Fibroblast of the aortic adventitia (primary cell): ENCODE results near the gene STRBP. TPM values are rescaled to one million over a fixed set of nuclear protein-coding genes. Genes with fewer than 3 reads are reported as not detected.

Experiments used
- DNase-seq: peaks from one replicate; pipeline ENCODE4 v3.0.0-alpha.2; 2010; ENCODE audit warnings: low read depth
- H3K4me3 ChIP-seq: 2 replicates; pipeline ENCODE4 v1.5.1; 2011; ENCODE audit warnings: low read depth, mild to moderate bottlenecking, control low read depth, low read length, moderate library complexity
- total RNA-seq: library from RNA; depleted of rRNA; stranded (reverse); fragments of >200 nt; gene quantifications from 2 replicates; pipeline ENCODE4 v1.2.3, GENCODE V29; 2012; ENCODE audit warnings: low replicate concordance
- TF ChIP-seq, protein P1 (sequence below): IDR thresholded peaks from 2 replicates; pipeline ENCODE4 v1.5.1; 2011; ENCODE audit warnings: mild to moderate bottlenecking, low read length, control low read depth, inconsistent platforms; ENCODE audit not compliant: insufficient read depth

STRBP gene
- total RNA-seq, 1 donor, result 2.6 TPM

- H3K4me3 ChIP-seq, result no peak overlapping the region
- peak; percentile 4 for DNase-seq
- TF ChIP-seq, protein P1, sequence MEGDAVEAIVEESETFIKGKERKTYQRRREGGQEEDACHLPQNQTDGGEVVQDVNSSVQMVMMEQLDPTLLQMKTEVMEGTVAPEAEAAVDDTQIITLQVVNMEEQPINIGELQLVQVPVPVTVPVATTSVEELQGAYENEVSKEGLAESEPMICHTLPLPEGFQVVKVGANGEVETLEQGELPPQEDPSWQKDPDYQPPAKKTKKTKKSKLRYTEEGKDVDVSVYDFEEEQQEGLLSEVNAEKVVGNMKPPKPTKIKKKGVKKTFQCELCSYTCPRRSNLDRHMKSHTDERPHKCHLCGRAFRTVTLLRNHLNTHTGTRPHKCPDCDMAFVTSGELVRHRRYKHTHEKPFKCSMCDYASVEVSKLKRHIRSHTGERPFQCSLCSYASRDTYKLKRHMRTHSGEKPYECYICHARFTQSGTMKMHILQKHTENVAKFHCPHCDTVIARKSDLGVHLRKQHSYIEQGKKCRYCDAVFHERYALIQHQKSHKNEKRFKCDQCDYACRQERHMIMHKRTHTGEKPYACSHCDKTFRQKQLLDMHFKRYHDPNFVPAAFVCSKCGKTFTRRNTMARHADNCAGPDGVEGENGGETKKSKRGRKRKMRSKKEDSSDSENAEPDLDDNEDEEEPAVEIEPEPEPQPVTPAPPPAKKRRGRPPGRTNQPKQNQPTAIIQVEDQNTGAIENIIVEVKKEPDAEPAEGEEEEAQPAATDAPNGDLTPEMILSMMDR, result no peak
Measured at GRCh38 chr9:123150708-123151503, 117.5 kb downstream of the STRBP start.

DNA sequence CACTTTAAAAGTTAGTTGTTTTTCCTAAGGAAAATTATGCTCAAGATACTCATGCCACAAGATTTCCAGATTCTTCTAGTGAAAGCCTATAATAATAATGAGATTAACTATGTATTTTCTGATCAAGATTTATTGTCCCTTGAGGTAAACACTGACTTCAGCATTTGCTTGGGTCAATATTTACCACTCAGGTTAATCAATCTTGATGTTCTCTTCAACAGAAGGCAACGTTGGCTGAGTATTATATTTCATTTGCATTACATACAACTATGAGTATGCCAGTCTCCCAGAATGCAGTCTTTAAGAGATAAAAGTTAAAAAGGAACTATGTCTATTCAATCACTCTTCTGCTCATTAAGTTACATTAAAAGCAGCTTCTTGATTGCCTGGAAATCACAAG is 119.3 kb downstream of the STRBP start:
- DNase-seq, result no peak
- TF ChIP-seq, protein P1, result no peak

DNA sequence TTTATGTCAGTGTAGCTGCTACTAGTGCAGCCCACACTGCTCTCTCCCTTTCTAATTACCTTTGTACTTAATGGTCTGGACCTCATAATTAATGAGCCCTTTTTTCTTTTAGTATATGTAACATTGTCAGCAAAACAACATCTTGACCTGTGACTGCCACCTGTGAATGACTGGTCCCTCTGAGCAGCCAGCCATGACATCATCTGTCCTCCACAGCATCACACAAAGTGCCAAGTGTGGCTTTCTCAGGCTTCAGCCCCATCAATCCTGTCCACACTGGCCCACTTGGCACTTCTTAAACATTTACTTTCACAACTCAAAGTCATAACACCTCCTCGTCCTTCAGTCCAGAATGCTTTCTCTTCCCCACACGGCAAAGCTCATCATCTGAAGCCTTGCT is 130.2 kb downstream of the STRBP start:
- TF ChIP-seq, protein P1, result no peak

More for the DNA sequence above, 119.3 kb downstream of the STRBP start:
- no peak overlapping the region for H3K4me3 ChIP-seq

GRCh38 chr9:123135430-123135829 is 133.0 kb downstream of the STRBP start:
- no peak overlapping the region for H3K4me3 ChIP-seq
- DNase-seq, result no peak
- TF ChIP-seq, protein P1, result no peak

More for the DNA sequence above, 130.2 kb downstream of the STRBP start:
- H3K4me3 ChIP-seq, result no peak overlapping the region
- no peak for DNase-seq

DNA sequence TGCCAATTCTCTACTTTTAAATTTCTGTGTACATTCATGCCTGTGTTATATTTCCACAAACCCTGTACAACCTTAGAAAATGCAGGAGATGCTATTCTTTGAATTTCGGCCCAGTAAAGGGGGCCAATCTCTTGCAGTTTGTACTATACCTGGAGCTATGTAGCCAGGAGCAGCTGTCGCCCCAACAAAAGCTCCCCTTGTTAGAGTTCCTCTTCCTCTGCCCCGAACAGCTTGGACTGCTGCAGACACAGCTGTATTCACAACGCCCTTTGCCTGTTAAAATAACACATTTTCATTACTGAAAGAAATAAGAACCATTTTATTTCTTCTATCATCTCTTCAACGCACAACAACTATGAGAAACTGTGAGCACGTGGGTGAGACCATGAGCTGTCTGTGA is 135.7 kb downstream of the STRBP start:
- no peak for DNase-seq
- H3K4me3 ChIP-seq, result no peak overlapping the region
- TF ChIP-seq, protein P1, result no peak

GRCh38 chr9:123131993-123132392 is 136.4 kb downstream of the STRBP start:
- TF ChIP-seq, protein P1, result no peak
- H3K4me3 ChIP-seq, result no peak overlapping the region
- DNase-seq, result peak; percentile 14

DNA sequence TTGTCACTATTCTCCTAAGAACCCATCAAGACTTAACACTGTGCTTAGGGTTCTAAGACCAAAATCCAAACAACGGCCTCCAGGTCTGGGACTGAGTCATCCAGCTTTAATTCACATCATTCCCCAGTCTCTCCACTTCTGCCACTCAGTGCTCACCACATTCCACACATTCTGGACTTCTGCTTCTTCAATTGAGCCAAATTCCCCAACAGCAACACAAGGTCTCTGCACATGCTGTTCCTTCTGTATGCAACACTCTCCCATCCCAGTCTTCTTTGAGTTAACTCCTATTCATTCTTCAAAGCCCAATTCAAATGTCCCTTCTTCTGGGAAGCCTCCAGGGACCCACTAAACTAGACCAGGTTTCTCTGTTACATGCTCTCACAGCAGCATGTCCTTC is 137.1 kb downstream of the STRBP start:
- TF ChIP-seq, protein P1, result no peak
- DNase-seq, result peak; percentile 49
- H3K4me3 ChIP-seq, result no peak overlapping the region
